Neural cell (in vitro differentiated cells): Measurements from ENCODE around the gene TCFL5. TPM values are rescaled to one million over a fixed set of nuclear protein-coding genes. Genes with fewer than 3 reads are reported as not detected.

ENCODE experiments used
- H2AFZ ChIP-seq: fragments of 200-600, 300-800 bp; sonication (generic), shearing (Covaris generic); 2 replicates; pipeline ENCODE4 v1.6.0; 2014; ENCODE audit warnings: low read depth, mild to moderate bottlenecking, antibody characterized with exemption, low read length, moderate library complexity
- H3F3A ChIP-seq: fragments of 200-600 bp; shearing (Covaris generic); 2 replicates; pipeline ENCODE4 v1.6.1; 2016; ENCODE audit warnings: mild to moderate bottlenecking, moderate library complexity, mixed read lengths, antibody characterized with exemption, low read length; ENCODE audit not compliant: insufficient read depth, poor library complexity, severe bottlenecking
- H3K27ac ChIP-seq: fragments of 200-600, 300-800 bp; sonication (generic), shearing (Covaris generic); 2 replicates; pipeline ENCODE4 v1.5.1; 2014; ENCODE audit warnings: mild to moderate bottlenecking, low read length, moderate library complexity
- H3K27me3 ChIP-seq: fragments of 300-800, 200-600 bp; sonication (generic), shearing (Covaris generic); 2 replicates; pipeline ENCODE4 v1.6.0; 2014; ENCODE audit warnings: mild to moderate bottlenecking, low read depth, low read length, moderate library complexity; ENCODE audit not compliant: insufficient read depth
- H3K36me3 ChIP-seq: fragments of 300-800, 200-600 bp; sonication (generic), shearing (Covaris generic); 2 replicates; pipeline ENCODE4 v1.5.1; 2014; ENCODE audit warnings: mild to moderate bottlenecking, antibody characterized with exemption, low read length, moderate library complexity; ENCODE audit not compliant: insufficient read depth
- H3K4me2 ChIP-seq: fragments of 300-800, 200-600 bp; sonication (generic), shearing (Covaris generic); 2 replicates; pipeline ENCODE4 v1.6.0; 2014; ENCODE audit warnings: mild to moderate bottlenecking, low read length
- H3K4me3 ChIP-seq: fragments of 300-800, 200-600 bp; sonication (generic), shearing (Covaris generic); 2 replicates; pipeline ENCODE4 v1.5.1; 2014; ENCODE audit warnings: mild to moderate bottlenecking, low read length, moderate library complexity
- H3K79me2 ChIP-seq: fragments of 200-600 bp; shearing (Covaris generic); replicated peaks from 2 replicates; pipeline ENCODE4 v1.6.0; 2014; ENCODE audit warnings: mild to moderate bottlenecking, low read length, moderate library complexity; ENCODE audit not compliant: insufficient read depth
- H3K9ac ChIP-seq: fragments of 300-800, 200-600 bp; sonication (generic), shearing (Covaris generic); 2 replicates; pipeline ENCODE4 v1.6.1; 2016; ENCODE audit warnings: mild to moderate bottlenecking, low read length, mixed read lengths
- H3K9me2 ChIP-seq: fragments of 200-600 bp; shearing (Covaris generic); 2 replicates; pipeline ENCODE4 v1.6.1; 2016; ENCODE audit warnings: mild to moderate bottlenecking, low read length, mixed read lengths; ENCODE audit not compliant: insufficient read depth
- H3K9me3 ChIP-seq: fragments of 200-600, 300-800 bp; sonication (generic), shearing (Covaris generic); 2 replicates; pipeline ENCODE4 v1.6.1; 2016; ENCODE audit warnings: mild to moderate bottlenecking, mixed run types, low read length, moderate library complexity, mixed read lengths
- H4K20me1 ChIP-seq: fragments of 200-600 bp; shearing (Covaris generic); 2 replicates; pipeline ENCODE4 v1.6.1; 2016; ENCODE audit warnings: mild to moderate bottlenecking, mixed run types; ENCODE audit not compliant: insufficient read depth
- CTCF ChIP-seq: fragments of 450-650 bp; IDR thresholded peaks from 2 replicates; pipeline ENCODE4 v1.5.1; 2014; ENCODE audit warnings: antibody characterized with exemption, mild to moderate bottlenecking, moderate library complexity; ENCODE audit not compliant: poor library complexity, severe bottlenecking
- EP300 ChIP-seq: fragments of 450-650 bp; conservative IDR thresholded peaks from 2 replicates; pipeline ENCODE4 v1.6.1; 2014; ENCODE audit warnings: antibody characterized with exemption, mild to moderate bottlenecking, moderate library complexity; ENCODE audit not compliant: poor library complexity, severe bottlenecking
- EZH2 ChIP-seq: fragments of 200-600, 300-800 bp; shearing (Covaris generic), sonication (generic); IDR thresholded peaks from 2 replicates; pipeline ENCODE4 v1.6.1; 2014; ENCODE audit warnings: antibody characterized with exemption, low read length, borderline replicate concordance, mild to moderate bottlenecking; ENCODE audit not compliant: insufficient read depth, poor library complexity, severe bottlenecking
- MXI1 ChIP-seq: fragments of 450-650 bp; conservative IDR thresholded peaks from 2 replicates; pipeline ENCODE4 v1.6.1; 2014; ENCODE audit warnings: antibody characterized with exemption, mild to moderate bottlenecking; ENCODE audit not compliant: poor library complexity, severe bottlenecking
- POLR2AphosphoS5 ChIP-seq: IDR thresholded peaks from 2 replicates; pipeline ENCODE4 v1.6.1; 2012
- RAD21 ChIP-seq: fragments of 450-650 bp; conservative IDR thresholded peaks from 2 replicates; pipeline ENCODE4 v1.6.1; 2014; ENCODE audit warnings: antibody characterized with exemption, mild to moderate bottlenecking, moderate library complexity
- REST ChIP-seq: IDR thresholded peaks from 2 replicates; pipeline ENCODE4 v1.6.1; 2012; ENCODE audit warnings: borderline replicate concordance
- SMC3 ChIP-seq: fragments of 450-650 bp; conservative IDR thresholded peaks from 2 replicates; pipeline ENCODE4 v1.6.1; 2014; ENCODE audit warnings: antibody characterized with exemption, mild to moderate bottlenecking, moderate library complexity; ENCODE audit not compliant: poor library complexity
- TAF1 ChIP-seq: IDR thresholded peaks from 2 replicates; pipeline ENCODE4 v1.6.1; 2012; ENCODE audit warnings: low read depth
- polyA plus RNA-seq: library from polyadenylated mRNA; depleted of rRNA; stranded (reverse); fragments of >200 nt; gene quantifications from 2 replicates; pipeline ENCODE4 v1.2.3, GENCODE V29; 2014

The TCFL5 gene
- polyA plus RNA-seq, 1 donor from 2014 or later, result 9.8 TPM

- no peaks in the 10 kb centered on the region for H3K9me3 ChIP-seq
- peaks cover 13% of the 10 kb centered on the region for H3K36me3 ChIP-seq
- no peaks in the 10 kb centered on the region for H3F3A ChIP-seq
- H3K9ac ChIP-seq, result no peak overlapping the region
- no peaks in the 10 kb centered on the region for H4K20me1 ChIP-seq
- H3K27me3 ChIP-seq, result no peaks in the 10 kb centered on the region
- TF ChIP-seq REST (no peak), CTCF (no peak), SMC3 (no peak), POLR2AphosphoS5 (no peak), RAD21 (no peak), EP300 (no peak), TAF1 (no peak), EZH2 (no peak), MXI1 (no peak)
- H2AFZ ChIP-seq, result no peak overlapping the region
- no peak overlapping the region for H3K4me2 ChIP-seq
- no peak overlapping the region for H3K27ac ChIP-seq
- no peak overlapping the region for H3K4me3 ChIP-seq
- no peaks in the 10 kb centered on the region for H3K79me2 ChIP-seq
- H3K9me2 ChIP-seq, result no peaks in the 10 kb centered on the region
These were observed 28.2 kb upstream of the TCFL5 start for GRCh38 chr20:62889871-62890270.

GRCh38 chr20:62889411-62889810 is 27.8 kb upstream of the TCFL5 start:
- Histone ChIP-seq H2AFZ (no peak overlapping the region), H3K9ac (no peak overlapping the region), H3K27ac (no peak overlapping the region), H3K27me3 (no peaks in the 10 kb centered on the region), H4K20me1 (no peaks in the 10 kb centered on the region), H3K36me3 (peaks cover 10% of the 10 kb centered on the region), H3K9me3 (no peaks in the 10 kb centered on the region), H3K4me3 (no peak overlapping the region), H3K4me2 (no peak overlapping the region), H3K9me2 (no peaks in the 10 kb centered on the region), H3K79me2 (no peaks in the 10 kb centered on the region), H3F3A (no peaks in the 10 kb centered on the region)
- no peak for TF ChIP-seq POLR2AphosphoS5
- no peak for TF ChIP-seq SMC3
- TF ChIP-seq MXI1, result no peak
- TF ChIP-seq EZH2, result no peak
- TF ChIP-seq TAF1, result no peak
- TF ChIP-seq CTCF, result no peak
- TF ChIP-seq RAD21, result no peak
- no peak for TF ChIP-seq EP300
- TF ChIP-seq REST, result no peak
